KMS-11 (cell line): ENCODE measurements around the gene TMEM54.

Source experiments
- H2AFZ ChIP-seq: fragments of 200-600 bp; sonication (generic); 2 replicates; pipeline ENCODE4 v1.6.1; 2016; ENCODE audit warnings: antibody characterized with exemption, mixed run types, low read depth
- H3K27ac ChIP-seq: fragments of 200-600 bp; sonication (generic); 2 replicates; pipeline ENCODE4 v1.6.1; 2016; ENCODE audit warnings: mild to moderate bottlenecking, mixed run types
- H3K27me3 ChIP-seq: fragments of 200-600 bp; sonication (generic); 2 replicates; pipeline ENCODE4 v1.6.1; 2017; ENCODE audit warnings: mild to moderate bottlenecking, low read depth, mixed run types, moderate library complexity; ENCODE audit not compliant: insufficient read depth
- H3K36me3 ChIP-seq: fragments of 200-600 bp; sonication (generic); 2 replicates; pipeline ENCODE4 v1.6.1; 2017; ENCODE audit warnings: mild to moderate bottlenecking, mixed run types; ENCODE audit not compliant: insufficient read depth
- H3K4me1 ChIP-seq: fragments of 200-600 bp; sonication (generic); 2 replicates; pipeline ENCODE4 v1.6.1; 2016; ENCODE audit warnings: mild to moderate bottlenecking, low read depth, mixed run types; ENCODE audit not compliant: poor library complexity, severe bottlenecking
- H3K4me2 ChIP-seq: fragments of 200-600 bp; sonication (generic); 2 replicates; pipeline ENCODE4 v1.7.0; 2016; ENCODE audit warnings: mild to moderate bottlenecking, mixed run types
- H3K4me3 ChIP-seq: fragments of 200-600 bp; sonication (generic); IDR thresholded peaks from 2 replicates; pipeline ENCODE4 v1.6.1; 2017; ENCODE audit warnings: low read depth, low read length, mixed read lengths; ENCODE audit not compliant: insufficient read depth
- H3K79me2 ChIP-seq: fragments of 200-600 bp; sonication (generic); 2 replicates; pipeline ENCODE4 v1.6.1; 2016; ENCODE audit warnings: low read depth, mixed run types; ENCODE audit not compliant: insufficient read depth
- H3K9ac ChIP-seq: fragments of 200-600 bp; sonication (generic); 2 replicates; pipeline ENCODE4 v1.6.1; 2016; ENCODE audit warnings: mild to moderate bottlenecking, mixed run types
- H4K20me1 ChIP-seq: fragments of 200-600 bp; sonication (generic); 2 replicates; pipeline ENCODE4 v1.6.1; 2016; ENCODE audit warnings: mild to moderate bottlenecking, mixed run types; ENCODE audit not compliant: insufficient read depth
- CTCF ChIP-seq: fragments of 200-600 bp; sonication (generic); conservative IDR thresholded peaks from 2 replicates; pipeline ENCODE4 v1.6.1; 2017; ENCODE audit warnings: low read depth, mild to moderate bottlenecking, antibody characterized with exemption, low read length, moderate library complexity, mixed read lengths

TMEM54 gene

GRCh38 chr1:32899586-32900296 lies 1.4 kb downstream of the TMEM54 start:
- no peak for TF ChIP-seq CTCF
- Histone ChIP-seq H3K27me3 (no peaks in the 10 kb centered on the region), H3K27ac (no peak overlapping the region), H3K36me3 (no peaks in the 10 kb centered on the region), H3K4me1 (no peaks in the 10 kb centered on the region), H3K4me3 (no peak overlapping the region), H3K9ac (no peak overlapping the region), H4K20me1 (no peaks in the 10 kb centered on the region), H3K4me2 (no peak overlapping the region), H3K79me2 (no peaks in the 10 kb centered on the region), H2AFZ (no peak overlapping the region)

- Histone ChIP-seq H4K20me1 (no peaks in the 10 kb centered on the region), H3K9ac (no peak overlapping the region), H3K4me3 (no peak overlapping the region), H3K79me2 (no peaks in the 10 kb centered on the region), H3K27me3 (no peaks in the 10 kb centered on the region), H2AFZ (no peak overlapping the region), H3K4me1 (no peaks in the 10 kb centered on the region), H3K27ac (no peak overlapping the region), H3K4me2 (no peak overlapping the region), H3K36me3 (no peaks in the 10 kb centered on the region)
- TF ChIP-seq CTCF: no peak
These were observed 2.2 kb downstream of the TMEM54 start for GRCh38 chr1:32898958-32899357.

GRCh38 chr1:32898056-32898455 lies 3.1 kb downstream of the TMEM54 start:
- no peaks in the 10 kb centered on the region for H3K27me3 ChIP-seq
- no peak for TF ChIP-seq CTCF
- no peaks in the 10 kb centered on the region for H3K79me2 ChIP-seq
- no peaks in the 10 kb centered on the region for H3K36me3 ChIP-seq
- no peaks in the 10 kb centered on the region for H3K4me1 ChIP-seq
- no peak overlapping the region for H3K4me2 ChIP-seq
- no peaks in the 10 kb centered on the region for H4K20me1 ChIP-seq
- H2AFZ ChIP-seq: no peak overlapping the region
- no peak overlapping the region for H3K9ac ChIP-seq
- no peak overlapping the region for H3K27ac ChIP-seq
- no peak overlapping the region for H3K4me3 ChIP-seq

GRCh38 chr1:32897082-32898049 lies 3.8 kb downstream of the TMEM54 start:
- Histone ChIP-seq H3K4me2 (no peak overlapping the region), H3K36me3 (no peaks in the 10 kb centered on the region), H3K27ac (no peak overlapping the region), H3K4me3 (no peak overlapping the region), H3K27me3 (no peaks in the 10 kb centered on the region), H3K9ac (no peak overlapping the region), H4K20me1 (no peaks in the 10 kb centered on the region), H3K4me1 (no peaks in the 10 kb centered on the region), H2AFZ (no peak overlapping the region), H3K79me2 (no peaks in the 10 kb centered on the region)
- TF ChIP-seq CTCF: no peak
